B cell (primary cell): ENCODE results near the gene UBTD1.

Experiments
- CTCF ChIP-seq: fragments of 200-600 bp; IDR thresholded peaks from one replicate; pipeline ENCODE4 v1.8.0; 2022; ENCODE audit warnings: antibody characterized with exemption, mild to moderate bottlenecking
- EZH2 ChIP-seq: IDR thresholded peaks from 2 replicates; pipeline ENCODE4 v1.6.1; 2012; ENCODE audit warnings: borderline replicate concordance, low read depth, mild to moderate bottlenecking, moderate library complexity, low read length; ENCODE audit not compliant: insufficient read depth, poor library complexity, severe bottlenecking

- TF ChIP-seq CTCF (no peak), EZH2 (no peak)
Observed at GRCh38 chr10:97494151-97494550, 4.6 kb upstream of the UBTD1 start.
